Peyer's patch (tissue), 4 donors: ENCODE data around the gene ABCF1.

ENCODE experiments used
- CTCF ChIP-seq, 6 experiments: fragments of 450-650 bp in 4 of 6; fragments of 200-600 bp in 2 of 6; sonication (generic) in 1 of 6; IDR thresholded peaks; one replicate each; pipeline ENCODE4 v1.5.1; 2017 to 2019; ENCODE audit warnings: antibody characterized with exemption in 6 of 6, mild to moderate bottlenecking in 3 of 6, moderate library complexity in 1 of 6
- POLR2A ChIP-seq, 2 donors: fragments of 450-650 bp; IDR thresholded peaks; one replicate each; pipeline ENCODE4 v1.5.1; 2017; ENCODE audit warnings: antibody characterized with exemption in 2 of 2, mild to moderate bottlenecking in 2 of 2, moderate library complexity in 2 of 2

- TF ChIP-seq CTCF (IDR thresholded peaks at IDR 0.05), result no peak
- no peak for TF ChIP-seq POLR2A (IDR thresholded peaks at IDR 0.05)
These were observed 12.7 kb downstream of the ABCF1 start for GRCh38 chr6:30583921-30584320.
